GM18858 (cell line): Measurements from ENCODE around the gene DNM1.

Source experiments
- ATAC-seq: cut with Tn5 transposase; IDR thresholded peaks from one replicate; pipeline ENCODE4 v1.9.1; 2021; ENCODE audit not compliant: unreplicated experiment

The DNM1 gene

DNA sequence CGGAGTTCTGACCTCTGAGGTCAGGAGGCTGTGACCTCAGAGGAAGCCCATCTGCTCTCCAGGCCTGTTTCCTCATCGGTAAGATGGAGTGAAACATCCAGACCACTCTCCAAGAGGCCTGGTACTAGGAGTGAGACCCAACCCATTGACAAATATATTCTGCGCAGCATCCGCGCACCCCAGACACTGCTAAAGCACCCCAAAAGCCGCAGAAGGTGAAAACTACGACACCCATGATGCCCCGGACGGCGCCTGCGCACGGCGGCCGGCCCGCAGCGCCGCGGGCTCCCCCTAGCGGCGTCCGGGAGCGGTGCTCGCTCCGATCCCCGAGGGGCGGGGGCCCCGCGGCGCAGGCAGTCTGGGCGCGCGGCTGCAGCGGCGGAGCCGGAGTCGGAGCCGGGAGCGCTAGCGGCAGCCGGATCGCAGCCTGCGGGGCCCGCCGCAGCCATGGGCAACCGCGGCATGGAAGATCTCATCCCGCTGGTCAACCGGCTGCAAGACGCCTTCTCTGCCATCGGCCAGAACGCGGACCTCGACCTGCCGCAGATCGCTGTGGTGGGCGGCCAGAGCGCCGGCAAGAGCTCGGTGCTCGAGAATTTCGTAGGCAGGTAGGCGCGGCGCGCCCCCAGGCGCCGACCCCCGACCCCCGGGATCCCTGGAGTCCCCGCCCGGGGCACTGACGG is at the start of gene DNM1:
DNM1 (plus strand) TSS at position 356 of the 683 bp plus-strand sequence; CDS start at position 448, 92 bp downstream.
- ATAC-seq, result no peak

DNA sequence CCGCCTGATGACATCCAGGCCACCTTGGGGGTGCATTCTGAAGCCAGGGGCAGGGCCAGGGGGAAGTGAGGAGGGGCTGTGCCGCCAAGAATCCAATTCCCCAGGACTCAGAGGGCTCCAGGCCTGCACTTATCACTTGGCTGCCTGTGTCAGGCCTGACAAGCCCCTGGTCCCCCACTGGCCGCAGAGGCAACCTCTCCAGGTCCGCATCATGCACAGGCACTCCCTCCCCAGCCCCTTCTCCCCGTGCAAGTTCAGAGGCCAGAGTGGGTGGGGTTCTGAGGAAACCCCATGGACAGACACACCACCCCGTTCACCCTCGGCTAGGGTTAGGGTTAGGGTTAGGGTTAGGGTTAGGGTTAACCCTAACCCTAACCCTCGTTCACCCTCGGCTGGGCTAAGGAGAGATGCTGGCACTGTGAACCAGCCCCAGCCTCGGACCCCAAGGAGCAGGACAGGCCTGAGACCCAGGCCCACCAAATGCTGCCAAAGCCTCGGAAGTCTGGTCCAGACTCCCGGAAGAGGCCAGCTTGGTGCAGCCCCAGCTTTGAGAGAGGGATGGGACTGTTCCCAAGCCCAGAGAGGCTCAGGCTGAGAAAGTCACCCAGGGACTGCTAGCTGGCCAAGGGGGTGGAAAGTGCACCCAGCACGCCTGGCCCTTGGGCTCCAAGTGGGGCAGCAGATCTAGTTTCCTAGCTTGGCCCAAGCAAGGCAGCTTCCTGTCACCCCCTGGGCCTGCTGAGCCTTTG is 49.1 kb upstream of the DNM1 start:
- ATAC-seq, result no peak

DNA sequence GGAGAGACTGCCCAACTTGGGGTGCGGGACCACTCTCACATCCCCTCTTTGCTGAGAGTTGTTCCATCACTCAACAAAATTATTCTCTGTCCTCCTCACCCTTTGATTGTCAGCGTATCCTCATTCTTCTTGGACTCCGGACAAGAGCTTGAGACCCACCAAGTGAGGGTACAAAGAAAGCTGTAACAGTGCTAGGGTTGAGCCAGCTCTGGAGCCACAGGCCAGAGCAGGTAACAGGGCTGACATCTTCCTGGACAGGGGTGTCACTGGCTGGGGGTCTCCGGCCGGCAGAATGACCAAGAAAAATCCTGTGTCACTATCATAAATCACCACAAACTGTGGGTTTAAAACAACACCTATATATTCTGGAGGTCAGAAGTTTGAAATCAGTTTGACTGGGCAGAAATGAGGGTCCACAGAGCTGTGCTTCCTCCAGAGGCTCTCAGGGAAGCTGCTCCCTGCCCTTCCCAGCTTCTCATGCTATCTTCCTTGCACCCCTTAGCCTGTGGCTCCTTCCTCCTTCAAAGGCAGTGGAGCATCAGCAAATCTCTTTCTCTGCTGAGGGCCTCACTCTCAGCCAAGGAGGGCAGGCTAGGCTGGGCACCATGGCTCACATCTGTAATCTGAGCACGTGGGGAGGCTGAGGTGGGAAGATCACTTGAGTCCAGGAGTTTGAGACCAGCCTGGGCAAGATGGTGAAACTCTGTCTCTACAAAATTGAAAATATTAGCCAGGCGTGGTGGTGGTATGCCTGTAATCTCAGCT is 47.3 kb upstream of the DNM1 start:
- ATAC-seq, result no peak

DNA sequence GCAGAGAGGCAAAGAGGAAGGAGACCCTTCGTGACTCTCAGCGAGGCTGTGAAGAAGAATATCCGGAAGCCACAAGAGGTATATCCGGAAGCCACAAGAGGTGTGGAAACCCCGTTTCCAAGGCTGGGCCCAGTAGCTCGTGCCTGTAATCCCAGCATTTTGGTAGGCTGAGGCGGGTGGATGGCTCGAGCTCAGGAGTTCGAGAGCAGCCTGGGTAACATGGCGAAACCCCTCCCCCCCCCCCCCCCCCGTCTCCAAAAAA is 43.7 kb upstream of the DNM1 start:
- ATAC-seq, result no peak

DNA sequence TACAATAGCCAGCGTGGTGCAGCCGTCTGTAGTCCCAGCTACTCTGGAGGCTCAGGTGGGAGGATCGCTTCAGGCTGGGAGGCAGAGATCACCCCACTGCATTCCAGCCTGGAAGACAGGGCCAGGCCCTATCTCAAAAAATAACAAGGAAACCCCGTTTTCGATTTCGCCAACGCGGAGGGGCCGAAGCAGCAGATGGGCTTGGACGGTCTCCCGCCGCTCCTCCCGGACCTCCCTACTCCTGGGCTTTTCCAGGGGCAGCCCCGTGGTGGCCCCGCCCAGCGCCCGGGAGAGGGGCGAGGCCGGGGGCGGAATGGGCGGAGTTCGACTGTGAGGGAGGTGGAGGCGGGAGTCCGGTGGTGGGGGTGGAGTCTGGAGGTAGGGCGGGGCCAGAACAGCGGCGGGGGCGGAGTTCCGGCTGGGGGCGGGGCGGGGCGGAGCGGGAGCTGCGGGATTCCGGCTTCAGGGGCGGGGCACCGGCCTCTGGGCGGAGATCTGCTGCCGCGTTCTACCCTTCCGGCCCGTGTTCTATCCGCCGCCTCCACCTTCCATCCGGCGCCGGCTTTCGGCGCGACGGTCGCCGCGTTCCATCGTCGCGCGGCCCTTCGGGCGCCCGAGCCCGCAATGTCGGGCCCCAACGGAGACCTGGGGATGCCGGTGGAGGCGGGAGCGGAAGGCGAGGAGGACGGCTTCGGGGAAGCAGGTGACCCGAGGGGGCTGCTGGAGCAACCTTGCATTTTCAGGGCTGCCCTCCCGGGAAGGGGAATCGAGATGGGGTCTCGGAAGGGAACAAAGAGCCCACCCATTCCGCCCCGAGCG is 43.2 kb upstream of the DNM1 start, which contains the start of gene BBLN:
BBLN (plus strand) TSS at position 482 of the 819 bp plus-strand sequence; CDS start at position 625, 143 bp downstream.
- peak; percentile 42 for ATAC-seq

DNA sequence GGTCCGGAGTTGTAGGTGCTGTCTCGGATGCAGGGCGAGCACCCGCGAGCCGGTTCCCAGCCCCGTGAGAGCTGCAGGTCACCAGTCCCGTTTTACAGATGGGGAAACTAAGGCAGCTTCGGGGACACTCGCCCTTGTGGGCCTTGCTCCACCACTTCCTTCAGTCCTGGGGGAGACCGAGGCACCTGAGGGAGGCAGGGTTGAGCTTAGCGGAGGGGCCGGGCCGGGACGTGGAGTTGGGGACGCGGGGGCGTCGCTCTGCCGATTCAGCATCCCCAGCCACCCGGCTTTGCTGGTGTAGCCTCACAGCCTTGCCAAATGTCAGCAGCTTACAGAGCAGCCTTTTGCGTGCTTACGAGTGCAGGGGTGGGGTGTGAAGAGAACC is 42.6 kb upstream of the DNM1 start:
- ATAC-seq, result no peak

DNA sequence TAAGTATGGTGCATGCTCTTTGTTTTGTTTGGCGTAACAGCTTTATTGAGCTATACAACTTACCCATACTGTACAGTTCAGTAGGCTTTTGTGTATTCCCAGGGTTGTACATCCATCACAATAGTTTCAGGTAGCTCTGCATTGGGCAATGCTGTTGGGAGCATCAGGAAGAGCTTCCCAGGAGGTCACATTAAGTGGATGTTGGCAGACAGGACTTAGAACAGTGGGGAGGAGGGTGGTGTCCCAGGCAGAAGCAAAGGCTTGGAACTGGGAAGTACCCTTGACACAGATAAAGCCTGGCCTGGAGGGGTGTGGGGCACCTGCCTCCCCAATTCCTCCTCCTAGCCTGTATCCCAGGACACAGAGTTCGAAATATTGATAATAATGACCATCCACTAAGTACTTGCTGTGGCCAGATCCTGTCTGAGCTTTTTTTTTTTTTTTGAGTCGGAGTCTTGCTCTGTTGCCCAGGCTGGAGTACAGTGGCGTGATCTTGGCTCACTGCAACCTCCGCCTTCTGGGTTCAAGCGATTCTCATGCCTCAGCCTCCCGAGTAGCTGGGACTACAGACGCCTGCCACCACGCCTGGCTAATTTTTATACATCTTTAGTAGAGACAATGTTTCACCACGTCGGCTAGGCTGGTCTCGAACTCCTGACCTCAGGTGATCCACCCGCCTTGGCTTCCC is 41.8 kb upstream of the DNM1 start:
- ATAC-seq, result no peak

DNA sequence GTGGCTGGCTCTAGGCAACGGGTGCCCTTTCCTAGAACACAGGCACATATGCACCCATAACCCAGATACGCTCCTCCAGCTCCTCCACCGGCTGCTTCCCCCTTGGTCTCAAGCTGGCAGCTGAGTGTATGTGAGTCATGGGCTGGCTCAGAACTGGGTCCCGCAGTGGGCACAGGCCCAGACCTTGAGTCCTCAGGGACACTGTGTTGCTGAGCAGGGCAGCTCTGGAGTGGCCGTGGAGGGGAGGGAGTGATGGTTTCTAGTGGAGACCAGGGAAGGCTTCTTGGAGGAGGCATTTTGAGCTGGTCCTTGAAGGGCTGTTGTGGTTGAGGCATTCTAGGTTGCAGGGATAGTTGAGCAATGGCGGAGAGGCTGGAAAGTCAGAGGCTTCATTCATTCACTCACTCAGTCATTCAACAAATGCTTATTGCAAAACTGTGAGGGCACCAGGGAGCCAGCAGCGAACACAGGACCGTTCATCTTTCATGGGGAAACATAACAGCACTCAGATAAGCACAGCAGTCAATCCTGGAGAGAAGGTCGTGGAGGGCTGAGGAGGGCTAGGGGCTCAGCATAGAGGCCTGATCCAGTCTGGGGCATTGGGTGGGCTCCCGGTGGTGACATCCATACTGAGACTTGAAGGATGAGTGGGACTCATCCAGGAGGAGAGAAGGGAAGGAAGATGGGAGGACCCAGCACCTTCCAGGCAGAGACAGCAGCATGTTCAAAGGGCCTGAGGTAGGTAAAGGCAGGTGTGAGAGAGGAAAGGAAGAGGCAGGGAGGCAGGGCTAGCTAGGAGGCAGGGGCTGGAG is 40.8 kb upstream of the DNM1 start:
- ATAC-seq, result no peak

DNA sequence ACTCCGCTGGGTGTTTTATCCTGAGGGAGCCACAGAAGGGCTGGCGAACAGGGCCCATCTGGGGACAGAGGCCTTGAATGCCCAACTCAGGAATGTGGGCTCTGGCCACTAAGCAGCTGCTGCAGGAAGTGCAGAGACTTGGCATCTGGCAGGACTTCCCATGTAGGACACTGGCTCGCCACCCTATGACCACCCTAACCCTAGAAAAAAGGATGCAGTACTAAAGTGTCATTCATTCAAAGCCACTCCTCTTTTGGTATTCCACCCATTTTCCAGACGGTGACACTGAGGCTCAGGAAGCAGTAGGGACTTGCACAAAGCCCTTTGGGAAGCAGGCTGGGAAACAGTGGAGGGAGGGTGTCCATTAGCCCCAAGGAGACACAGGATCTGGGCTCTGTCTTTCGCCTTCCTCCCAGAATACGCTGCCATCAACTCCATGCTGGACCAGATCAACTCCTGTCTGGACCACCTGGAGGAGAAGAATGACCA is 40.1 kb upstream of the DNM1 start:
- ATAC-seq, result no peak

DNA sequence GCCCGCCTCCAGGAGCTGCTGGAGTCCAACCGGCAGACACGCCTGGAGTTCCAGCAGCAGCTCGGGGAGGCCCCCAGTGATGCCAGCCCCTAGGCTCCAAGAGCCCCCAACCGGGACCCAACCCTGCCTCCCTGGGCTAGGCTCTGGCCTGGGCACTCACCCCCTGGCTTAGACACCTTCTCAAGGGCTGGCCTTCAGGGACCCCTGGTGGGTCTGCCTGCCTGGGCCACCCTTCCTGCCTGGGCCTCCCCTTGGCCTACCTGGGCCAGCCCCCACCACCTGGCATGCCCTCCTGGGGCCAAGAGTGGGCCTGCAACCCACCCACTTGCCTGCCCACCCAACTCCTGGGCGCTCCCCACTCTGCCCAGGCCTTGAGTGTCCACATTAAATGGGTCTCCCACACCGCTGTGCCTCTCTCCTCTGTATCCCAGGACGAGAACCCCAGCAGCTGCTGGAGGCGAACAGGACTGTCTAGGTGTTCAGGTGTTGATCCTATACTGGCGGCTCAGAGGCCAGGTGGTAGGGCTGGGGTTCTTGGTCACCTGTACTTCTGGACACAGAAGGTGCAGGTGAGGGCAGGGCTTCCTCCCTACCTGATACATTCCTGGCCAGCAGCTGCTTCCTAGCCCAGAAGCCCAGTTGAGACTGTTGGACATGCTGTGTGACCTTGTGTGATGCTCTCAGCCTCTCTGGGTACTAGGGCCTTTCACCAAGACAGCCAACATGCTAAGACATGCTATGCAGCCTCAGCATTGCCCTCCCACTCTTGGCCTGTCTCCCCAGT is 39.5 kb upstream of the DNM1 start:
- no peak for ATAC-seq

DNA sequence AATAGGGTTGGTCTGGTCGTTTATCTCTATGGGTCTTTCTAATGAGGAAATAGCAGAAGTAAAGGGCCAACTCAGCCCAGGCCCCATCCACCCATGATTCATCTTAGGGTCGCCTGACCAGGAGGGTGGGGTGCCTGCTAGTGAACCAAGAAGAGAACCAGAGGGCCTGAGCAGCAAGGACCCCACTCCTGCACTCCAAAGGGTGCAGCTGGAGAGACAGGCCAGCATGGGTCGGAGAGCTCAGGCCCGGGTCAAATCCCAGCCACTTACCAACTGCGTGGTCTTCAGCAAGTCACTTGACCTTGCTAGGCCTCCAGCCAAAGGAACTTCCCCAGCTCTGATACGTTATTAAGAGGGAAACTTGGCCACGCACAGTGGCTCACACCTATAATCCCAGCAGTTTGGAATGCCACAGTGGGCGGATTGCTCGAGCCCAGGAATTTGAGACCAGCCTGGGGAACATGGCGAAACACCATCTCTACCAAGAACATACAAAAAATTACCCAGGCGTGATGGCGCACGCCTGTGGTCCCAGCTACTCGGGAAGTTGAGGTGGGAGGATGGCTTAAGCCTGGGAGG is 38.8 kb upstream of the DNM1 start:
- no peak for ATAC-seq

DNA sequence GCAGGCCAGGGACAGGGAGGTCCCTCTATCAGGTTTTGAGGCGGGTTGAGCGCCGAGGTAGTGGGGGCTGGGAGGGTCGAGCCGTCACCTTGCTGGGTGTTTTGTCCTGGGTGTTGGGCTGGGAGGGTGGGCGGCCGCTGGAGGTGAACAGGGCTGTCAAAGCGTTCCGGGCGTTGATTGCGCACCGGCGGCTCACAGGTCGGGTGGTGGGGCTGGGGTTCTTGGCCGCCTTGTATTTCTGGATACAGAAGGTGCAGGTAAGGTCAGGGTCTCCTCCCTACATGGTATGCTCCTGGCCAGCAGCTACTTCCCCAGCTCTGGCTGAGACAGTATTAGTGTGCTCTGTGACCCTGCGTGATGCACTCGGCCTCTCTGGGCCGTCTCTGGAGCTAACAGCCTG is 37.0 kb upstream of the DNM1 start:
- ATAC-seq, result no peak

DNA sequence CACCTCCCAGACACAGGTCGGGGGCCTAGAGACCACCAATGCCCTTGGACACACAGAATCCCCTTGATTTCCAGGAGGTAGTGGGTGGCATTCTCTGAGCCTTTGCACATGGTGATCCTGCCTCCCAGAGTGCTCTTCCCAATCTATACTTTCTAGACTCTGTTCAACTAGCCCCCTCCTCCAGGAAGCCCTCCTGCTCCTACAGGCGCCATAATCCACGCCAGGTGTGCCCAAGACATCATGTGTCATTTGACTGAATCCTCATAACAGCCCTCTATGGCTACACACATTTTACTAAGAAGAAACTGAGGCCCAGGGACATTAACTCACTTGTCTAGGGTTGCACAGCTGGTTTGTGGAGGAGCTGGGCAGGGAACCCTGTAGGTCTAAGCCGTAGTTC is 36.0 kb upstream of the DNM1 start:
- no peak for ATAC-seq

DNA sequence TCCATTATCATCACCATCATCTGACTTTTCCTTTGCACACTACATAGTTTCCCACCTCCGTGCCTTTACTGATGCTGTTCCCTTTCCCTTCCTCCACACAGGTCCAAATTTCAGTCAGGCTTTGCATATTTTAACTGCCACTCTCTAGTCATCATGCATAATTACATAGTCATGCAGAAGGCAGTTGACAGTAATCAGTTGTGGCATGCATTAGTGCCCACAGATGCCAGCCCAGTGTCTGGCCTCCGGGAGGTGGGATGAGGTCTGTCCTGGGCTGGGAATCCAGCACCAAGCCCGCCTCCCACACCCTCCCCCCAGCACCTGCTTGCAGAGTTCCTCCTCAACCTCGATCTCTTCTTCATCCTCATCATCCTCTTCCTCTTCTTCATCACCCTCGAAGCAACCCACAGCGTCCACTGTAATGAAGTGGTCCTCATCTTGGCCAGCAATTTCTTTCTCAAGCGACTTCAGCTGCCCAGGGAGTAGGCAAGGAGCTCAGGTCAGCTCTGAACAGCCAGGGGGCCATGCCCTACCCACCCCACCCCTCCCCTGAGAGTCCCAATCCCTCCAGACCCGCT is 34.4 kb upstream of the DNM1 start:
- ATAC-seq, result no peak

DNA sequence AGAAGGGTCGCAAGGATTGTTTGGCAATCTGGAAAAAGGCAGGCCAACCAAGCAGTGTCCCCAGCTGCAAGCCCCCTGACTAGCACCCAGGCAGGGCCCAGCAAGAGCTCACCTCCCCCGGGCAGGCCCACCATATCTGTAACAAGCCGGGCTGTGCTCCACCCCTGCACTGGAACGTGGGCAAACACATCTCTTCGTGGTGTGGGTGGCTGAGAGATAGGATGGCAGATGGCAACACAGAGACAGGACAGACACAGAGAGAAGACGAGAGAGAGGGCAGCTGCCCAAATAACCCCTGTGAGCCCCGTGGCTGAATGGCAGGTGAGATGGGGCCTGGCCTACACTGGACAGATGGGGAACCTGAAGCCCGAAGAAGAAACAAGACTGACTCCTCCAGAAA is 33.7 kb upstream of the DNM1 start:
- no peak for ATAC-seq

DNA sequence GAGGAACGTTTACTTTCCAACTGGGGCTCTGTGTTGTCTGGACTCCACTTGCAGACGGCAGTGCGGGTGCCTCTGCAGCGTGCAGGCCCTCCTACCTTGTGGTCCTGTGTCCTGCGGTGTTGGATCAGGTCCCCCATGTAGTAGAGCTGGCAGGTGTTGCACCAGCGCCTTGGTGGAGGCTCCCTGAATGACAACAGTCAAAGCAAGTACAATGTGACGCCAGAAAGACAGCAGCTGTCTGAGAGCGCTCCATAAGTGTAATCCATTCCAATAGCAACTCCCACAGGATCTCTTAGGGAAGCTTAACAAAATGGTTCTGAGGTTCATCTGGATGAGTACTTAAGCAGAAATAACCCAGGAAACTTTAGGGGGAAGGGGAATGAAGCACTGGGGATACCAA is 33.3 kb upstream of the DNM1 start:
- ATAC-seq, result no peak

DNA sequence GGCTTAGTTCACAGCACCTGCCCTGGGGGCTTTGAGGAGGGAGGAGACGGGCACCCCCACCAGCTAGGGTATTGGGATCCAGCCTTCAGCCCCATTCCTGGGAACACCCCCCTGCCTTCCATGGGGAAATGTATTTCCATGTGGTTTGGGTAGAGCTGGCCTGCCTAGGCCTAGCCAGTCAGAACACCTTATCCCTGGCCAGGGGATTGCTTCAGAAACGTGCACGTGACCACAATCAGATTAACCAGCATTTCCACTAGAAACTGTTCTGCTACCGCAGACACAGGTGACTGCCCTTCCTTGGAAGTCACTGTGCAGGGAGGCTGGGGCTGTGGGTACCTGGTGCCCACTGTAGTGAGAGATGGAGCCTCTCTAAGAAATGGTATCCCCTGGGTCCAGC is 29.1 kb upstream of the DNM1 start:
- ATAC-seq, result no peak

DNA sequence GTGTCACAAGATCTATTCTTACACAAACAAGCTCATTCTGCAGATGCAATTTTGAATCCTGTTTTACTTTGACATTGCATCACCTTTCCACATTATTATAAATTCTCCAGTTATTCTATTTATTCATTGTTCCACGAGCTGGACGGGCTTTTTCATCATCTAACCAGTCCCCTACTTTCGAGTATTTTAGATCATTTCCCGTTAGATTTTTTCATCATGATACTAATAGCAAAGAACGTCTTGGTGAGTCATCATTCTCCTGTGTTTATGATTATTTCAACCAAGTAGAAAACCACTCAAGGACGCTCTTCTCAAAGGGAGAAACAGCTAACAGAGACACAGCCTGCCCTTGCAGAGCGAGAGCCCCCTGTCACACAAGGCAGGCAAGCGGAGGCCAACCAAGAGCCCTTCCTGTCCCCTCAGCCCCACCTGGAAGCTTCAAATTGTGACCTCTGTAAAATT is 28.0 kb upstream of the DNM1 start:
- no peak for ATAC-seq
